ENCODE measurements around the gene RRP15. TPM values are rescaled to one million over a fixed set of nuclear protein-coding genes. Genes with fewer than 3 reads are reported as not detected.

The RRP15 gene
- total RNA-seq, 1 experiment from 2014 or later, result 25.6 TPM

DNA sequence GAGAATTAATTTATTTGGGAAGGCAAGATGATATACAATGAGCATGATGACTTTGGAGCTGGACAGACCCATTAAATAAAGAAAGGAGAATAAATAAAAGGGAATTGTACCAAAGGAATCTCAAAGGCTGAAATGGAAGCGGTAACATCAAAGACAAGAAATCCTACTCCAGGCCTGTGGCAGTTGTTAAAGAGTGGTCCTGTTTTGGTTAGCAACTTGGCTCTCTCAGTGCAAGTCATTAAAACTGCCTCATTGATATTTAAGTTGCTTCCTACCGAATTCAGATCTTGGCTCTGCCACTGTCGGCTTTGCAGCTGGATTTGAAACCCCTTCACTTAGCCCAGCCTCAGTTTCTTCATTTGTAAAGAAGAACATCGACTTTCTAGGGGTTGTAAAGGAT, 70.2 kb downstream of the RRP15 start:
- Histone ChIP-seq H3F3A (ENCODE audit: low read length, unreplicated experiment) (no peaks in the 10 kb centered on the region), H3K27me3 (ENCODE audit: low read length) (no peaks in the 10 kb centered on the region), H3K36me3 (ENCODE audit: low read depth, low read length) (peaks cover 67% of the 10 kb centered on the region), H3K4me1 (ENCODE audit: insufficient read depth, low read length) (peaks cover 45% of the 10 kb centered on the region), H4K20me1 (ENCODE audit: low read length) (peaks cover 47% of the 10 kb centered on the region), H2AFZ (ENCODE audit: low read length) (no peak overlapping the region), H3K9me2 (replicated peaks; ENCODE audit: low read length) (no peaks in the 10 kb centered on the region), H3K4me2 (ENCODE audit: low read length) (no peak overlapping the region), H3K9ac (ENCODE audit: low read length) (no peak overlapping the region), H3K9me3 (ENCODE audit: low read length) (no peaks in the 10 kb centered on the region), H3K79me2 (ENCODE audit: low read length) (peaks cover 100% of the 10 kb centered on the region), H3K4me3 (ENCODE audit: low read length) (no peak overlapping the region), H3K27ac (ENCODE audit: low read length) (no peak overlapping the region)
- no peak for TF ChIP-seq EZH2phosphoT487 (IDR thresholded peaks at IDR 0.05; ENCODE audit: borderline replicate concordance, low read length)
- TF ChIP-seq EZH2 (IDR thresholded peaks at IDR 0.05; ENCODE audit: low read length, unreplicated experiment), result no peak
- TF ChIP-seq CTCF (conservative IDR thresholded peaks at IDR 0.05; ENCODE audit: low read depth, low read length), result no peak
- ChIA-PET POLR2A (ENCODE audit: unreplicated experiment) (no interaction called here), CTCF (no interaction called here)
- ATAC-seq, result no peak
- no peak for DNase-seq
- no TSS peak for BruUV-seq (replicated peaks)
- intact Hi-C loops (cut with micrococcal nuclease), result no loop called here

- no TSS peak for BruUV-seq (replicated peaks)
- Histone ChIP-seq H3K27me3 (ENCODE audit: low read length) (no peaks in the 10 kb centered on the region), H3K9ac (ENCODE audit: low read length) (no peak overlapping the region), H3K4me1 (ENCODE audit: insufficient read depth, low read length) (peaks cover 29% of the 10 kb centered on the region), H3K36me3 (ENCODE audit: low read depth, low read length) (peaks cover 68% of the 10 kb centered on the region), H3K4me3 (ENCODE audit: low read length) (no peak overlapping the region), H3K79me2 (ENCODE audit: low read length) (peaks cover 99% of the 10 kb centered on the region), H3K4me2 (ENCODE audit: low read length) (no peak overlapping the region), H3K27ac (ENCODE audit: low read length) (no peak overlapping the region), H3F3A (ENCODE audit: low read length, unreplicated experiment) (no peaks in the 10 kb centered on the region), H2AFZ (ENCODE audit: low read length) (no peak overlapping the region), H3K9me3 (ENCODE audit: low read length) (no peaks in the 10 kb centered on the region), H3K9me2 (replicated peaks; ENCODE audit: low read length) (no peaks in the 10 kb centered on the region), H4K20me1 (ENCODE audit: low read length) (peaks cover 31% of the 10 kb centered on the region)
- TF ChIP-seq CTCF (conservative IDR thresholded peaks at IDR 0.05; ENCODE audit: low read depth, low read length) (no peak), EZH2 (IDR thresholded peaks at IDR 0.05; ENCODE audit: low read length, unreplicated experiment) (no peak), EZH2phosphoT487 (IDR thresholded peaks at IDR 0.05; ENCODE audit: borderline replicate concordance, low read length) (no peak)
- ChIA-PET POLR2A (ENCODE audit: unreplicated experiment) (interaction anchor here (0.6 kb wide), 2 partner anchors 12 to 121 kb away, joined by 5 read pairs; partner anchors contain the start of gene TGFB2), CTCF (interaction anchor here (0.6 to 0.7 kb wide), 2 partner anchors 51 to 173 kb away, joined by 3 to 4 read pairs; no protein-coding TSS in a partner anchor)
- intact Hi-C loops (cut with micrococcal nuclease), result no loop called here
- no peak for ATAC-seq
- no peak for DNase-seq
Observed at GRCh38 chr1:218357211-218357892, 72.3 kb downstream of the RRP15 start.

GRCh38 chr1:218357893-218358232, 72.8 kb downstream of the RRP15 start:
- peaks cover 27% of the 10 kb centered on the region for H4K20me1 ChIP-seq (ENCODE audit: low read length)
- ChIA-PET CTCF (interaction anchor here (0.5 to 0.7 kb wide), 2 partner anchors 172 to 183 kb away, joined by 3 read pairs; no protein-coding TSS in a partner anchor), POLR2A (ENCODE audit: unreplicated experiment) (no interaction called here)
- H3K4me3 ChIP-seq (ENCODE audit: low read length), result no peak overlapping the region
- no peaks in the 10 kb centered on the region for H3K9me2 ChIP-seq (replicated peaks; ENCODE audit: low read length)
- H3K9ac ChIP-seq (ENCODE audit: low read length), result no peak overlapping the region
- peaks cover 65% of the 10 kb centered on the region for H3K36me3 ChIP-seq (ENCODE audit: low read depth, low read length)
- no peak for DNase-seq
- H3F3A ChIP-seq (ENCODE audit: low read length, unreplicated experiment), result no peaks in the 10 kb centered on the region
- H3K79me2 ChIP-seq (ENCODE audit: low read length), result peaks cover 99% of the 10 kb centered on the region
- no peak for TF ChIP-seq CTCF (conservative IDR thresholded peaks at IDR 0.05; ENCODE audit: low read depth, low read length)
- no peak for TF ChIP-seq EZH2 (IDR thresholded peaks at IDR 0.05; ENCODE audit: low read length, unreplicated experiment)
- TF ChIP-seq EZH2phosphoT487 (IDR thresholded peaks at IDR 0.05; ENCODE audit: borderline replicate concordance, low read length), result no peak
- intact Hi-C loops (cut with micrococcal nuclease), result no loop called here
- H3K4me2 ChIP-seq (ENCODE audit: low read length), result no peak overlapping the region
- peaks cover 24% of the 10 kb centered on the region for H3K4me1 ChIP-seq (ENCODE audit: insufficient read depth, low read length)
- no TSS peak for BruUV-seq (replicated peaks)
- no peak overlapping the region for H3K27ac ChIP-seq (ENCODE audit: low read length)
- no peak overlapping the region for H2AFZ ChIP-seq (ENCODE audit: low read length)
- ATAC-seq, result no peak
- H3K27me3 ChIP-seq (ENCODE audit: low read length), result no peaks in the 10 kb centered on the region
- H3K9me3 ChIP-seq (ENCODE audit: low read length), result no peaks in the 10 kb centered on the region

Measured in PC-3 (cell line).